Ureter (tissue), 1 donor: ENCODE data around the gene LGALS1. TPM values are rescaled to one million over a fixed set of nuclear protein-coding genes. Genes with fewer than 3 reads are reported as not detected.
"Not testable (repeated sequence)": the region's sequence is repeated elsewhere in the genome, so short reads cannot be mapped to it uniquely, and the experiment has no call there.

ENCODE experiments used
- DNase-seq: peaks from one replicate; pipeline ENCODE4 v3.0.0-alpha.2; 2020; ENCODE audit warnings: low spot score
- total RNA-seq: library from RNA; stranded (reverse); gene quantifications from one replicate; pipeline ENCODE4 v1.2.4, GENCODE V29; 2023
- donor health status: DM: yes; HTN: yes; CAD: no.

The LGALS1 gene
- total RNA-seq, 1 donor from 2014 or later = 396 TPM

DNA sequence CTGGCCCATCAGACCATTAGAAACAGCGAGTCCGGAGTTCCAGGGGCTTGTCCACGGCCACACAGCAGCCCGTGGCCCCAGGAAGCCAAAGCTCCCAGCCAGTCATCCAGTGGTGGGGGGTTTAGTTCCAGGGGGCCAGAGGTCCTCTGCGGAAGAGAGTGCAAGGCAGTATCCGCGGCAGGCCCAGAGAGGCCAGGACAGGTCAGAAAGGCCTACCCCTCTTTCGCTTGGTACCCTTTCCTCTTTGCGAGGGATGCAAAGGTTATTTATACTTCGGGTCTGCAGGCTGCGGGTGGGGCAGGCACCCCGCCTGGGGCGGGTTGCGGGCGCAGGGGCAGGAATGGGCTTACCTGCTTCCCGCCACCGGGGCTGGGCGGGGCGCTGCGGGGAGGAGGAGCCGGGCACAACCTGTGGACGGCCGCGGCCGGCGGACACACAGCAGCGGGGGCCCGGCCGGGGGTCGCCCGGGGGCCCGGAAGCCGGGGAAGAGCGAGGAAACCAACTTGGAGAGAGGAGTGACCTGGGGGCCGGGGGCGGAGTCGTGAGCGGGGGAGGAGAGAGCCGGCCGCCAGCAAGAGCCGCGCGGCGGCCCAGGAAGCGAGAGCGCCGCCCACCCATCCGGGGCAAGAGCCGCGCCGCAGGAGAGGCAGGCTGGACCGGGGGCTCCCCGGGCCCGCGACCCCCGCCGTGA lies 36.2 kb upstream of the LGALS1 start, which contains the start of gene SH3BP1:
Gene SH3BP1 (plus strand): TSS at position 600 of the 691 bp plus-strand sequence. CDS start 119 bp downstream, outside the sequence.
- peak; percentile 72 for DNase-seq

DNA sequence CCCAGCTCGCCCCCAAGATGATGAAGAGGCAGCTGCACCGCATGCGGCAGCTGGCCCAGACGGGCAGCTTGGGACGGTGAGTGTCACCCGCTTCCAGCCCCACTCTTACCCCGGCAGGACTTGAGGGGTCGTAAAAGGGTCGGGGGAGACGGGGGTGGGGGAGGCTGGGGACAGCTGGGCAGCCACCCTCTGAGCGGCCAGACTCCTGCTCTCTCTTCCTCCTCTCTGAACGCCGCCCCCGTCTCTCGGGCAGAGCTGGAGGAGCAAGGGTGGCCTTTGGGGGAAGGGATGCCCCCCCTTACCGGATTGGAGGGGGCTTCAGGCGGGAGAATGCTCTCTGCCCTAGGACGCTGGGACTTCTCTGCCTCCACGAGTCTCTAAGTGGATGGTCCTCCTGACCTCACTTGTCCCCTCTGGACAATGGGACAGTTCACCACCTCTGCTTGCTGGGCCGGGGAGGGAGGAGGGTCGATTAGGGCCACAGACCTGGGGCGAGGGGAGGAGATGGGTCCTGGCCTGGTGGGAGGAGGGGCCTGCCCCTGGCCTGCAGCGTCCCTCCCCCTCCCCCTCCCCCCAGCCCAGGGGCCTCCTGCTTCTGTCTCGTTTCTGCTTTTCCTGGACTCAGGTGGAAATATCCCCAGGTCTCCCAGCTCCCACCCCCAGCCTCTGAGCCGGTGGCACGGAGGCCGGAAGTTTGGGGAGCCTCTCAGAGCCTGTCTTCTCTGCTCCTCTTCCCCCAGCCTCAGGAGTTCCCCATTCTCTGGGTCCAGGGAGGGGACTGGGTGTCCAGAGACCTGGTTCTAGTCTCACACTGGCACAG lies 35.5 kb upstream of the LGALS1 start:
- DNase-seq = no peak

DNA sequence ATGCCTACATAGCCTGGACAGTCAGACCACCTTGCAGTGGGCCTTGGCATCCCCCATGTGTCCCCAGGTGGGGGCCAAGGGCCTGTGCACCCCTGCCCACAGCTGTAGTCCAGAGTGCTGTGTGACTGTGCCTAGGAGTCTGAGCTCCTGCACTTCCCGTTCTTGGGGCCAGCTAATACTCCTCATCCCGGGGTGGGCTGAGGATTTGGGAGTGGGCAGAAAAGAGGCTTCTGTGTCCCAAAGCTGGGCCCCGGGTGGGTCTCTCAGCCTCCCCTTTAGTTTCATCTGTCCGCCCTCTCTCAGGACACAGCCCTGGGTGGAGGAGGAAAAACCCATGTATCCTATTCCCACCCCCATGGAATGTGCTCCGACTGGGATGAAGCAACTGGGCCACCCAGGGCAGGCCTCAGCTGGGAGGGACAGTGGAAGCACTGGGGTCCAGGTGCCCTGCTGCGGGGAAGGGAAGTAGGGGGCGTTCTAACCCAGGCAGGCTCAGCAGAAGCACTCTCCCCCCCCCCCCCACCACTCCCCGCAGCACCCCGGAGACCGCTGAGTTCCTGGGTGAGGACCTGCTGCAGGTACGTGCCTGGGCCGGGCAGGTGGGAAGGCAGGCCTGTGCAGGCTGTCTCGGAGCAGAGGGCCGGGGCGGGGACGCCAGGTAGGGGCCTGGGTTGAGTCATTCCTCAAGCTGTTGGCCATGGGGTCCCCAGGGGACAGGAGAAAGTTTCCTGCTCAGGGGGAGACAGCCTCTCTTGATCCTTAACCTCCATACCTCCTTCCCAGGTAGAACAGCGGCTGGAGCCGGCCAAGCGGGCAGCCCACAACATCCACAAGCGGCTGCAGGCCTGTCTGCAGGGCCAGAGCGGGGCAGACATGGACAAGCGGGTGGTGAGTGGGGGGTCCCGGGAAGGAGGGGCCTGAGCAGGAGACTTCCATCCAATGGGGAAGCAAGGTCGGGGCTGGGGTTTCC lies 34.6 kb upstream of the LGALS1 start:
- peak; percentile 85 for DNase-seq

DNA sequence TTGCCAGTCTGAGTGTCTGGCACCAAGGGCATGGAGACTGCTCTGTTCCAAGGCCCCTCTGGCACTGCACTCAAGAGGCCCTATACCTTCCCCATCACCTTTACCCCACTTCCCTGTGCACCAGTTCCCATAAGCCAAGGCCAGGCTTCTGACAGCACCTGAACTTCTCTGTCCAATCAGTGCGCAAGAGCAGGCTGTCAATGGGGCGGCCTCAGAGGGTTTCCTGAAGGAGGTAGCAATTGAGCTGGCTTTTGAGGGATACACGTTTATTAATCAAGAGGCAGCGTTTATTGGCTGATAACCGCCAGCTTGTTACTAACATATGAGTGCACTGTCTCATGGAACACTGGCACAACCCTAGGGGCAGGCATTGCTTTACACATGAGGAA lies 33.9 kb upstream of the LGALS1 start:
- peak; percentile 80 for DNase-seq

DNA sequence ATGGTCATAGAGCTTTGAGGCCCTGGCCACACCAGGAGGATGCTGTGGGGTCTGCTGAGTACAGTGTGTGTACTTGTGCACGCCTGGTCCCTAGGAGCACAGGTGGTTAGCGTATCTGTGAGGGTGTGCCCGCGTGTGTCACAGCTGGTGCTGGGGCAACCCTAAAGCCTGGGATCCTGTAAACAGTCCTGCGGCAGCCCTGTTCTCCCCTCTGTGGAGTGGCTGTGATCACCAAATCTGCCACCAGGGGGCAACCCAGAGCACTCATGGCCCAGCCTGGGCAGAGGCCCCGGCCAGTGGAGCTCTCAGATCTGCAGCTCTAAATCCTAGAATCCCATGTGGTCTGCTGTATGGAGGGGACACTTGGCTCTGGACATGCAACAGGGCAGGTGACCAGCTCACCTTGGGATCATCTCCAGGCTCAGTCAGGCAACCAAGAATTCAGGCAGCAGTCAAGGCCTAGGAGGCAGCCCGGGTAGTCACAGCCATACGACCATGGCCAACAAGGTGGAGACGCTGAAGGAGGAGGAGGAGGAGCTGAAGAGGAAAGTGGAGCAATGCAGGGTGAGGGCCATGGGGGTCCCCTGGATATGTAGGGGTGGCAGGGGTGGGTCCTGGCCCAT lies 32.1 kb upstream of the LGALS1 start:
- DNase-seq = peak; percentile 89

DNA sequence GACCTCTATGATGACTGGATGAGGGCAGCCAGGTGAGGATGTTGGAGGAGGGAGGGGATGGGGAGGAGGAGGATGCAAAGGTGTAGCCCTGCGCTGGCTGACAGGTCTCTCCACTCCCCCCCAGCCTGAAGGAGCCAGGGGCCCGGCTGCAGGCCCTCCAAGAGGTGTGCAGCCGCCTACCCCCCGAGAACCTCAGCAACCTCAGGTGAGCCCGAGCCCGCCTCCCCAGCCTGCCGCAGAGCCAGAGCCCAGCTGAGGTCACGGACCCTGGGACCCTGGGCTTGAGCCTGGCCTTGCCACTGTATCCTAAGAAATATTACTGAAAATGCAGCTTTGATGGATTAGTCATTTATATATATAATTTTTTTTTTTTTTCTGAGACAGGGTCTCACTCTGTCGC lies 28.1 kb upstream of the LGALS1 start:
- no peak for DNase-seq

DNA sequence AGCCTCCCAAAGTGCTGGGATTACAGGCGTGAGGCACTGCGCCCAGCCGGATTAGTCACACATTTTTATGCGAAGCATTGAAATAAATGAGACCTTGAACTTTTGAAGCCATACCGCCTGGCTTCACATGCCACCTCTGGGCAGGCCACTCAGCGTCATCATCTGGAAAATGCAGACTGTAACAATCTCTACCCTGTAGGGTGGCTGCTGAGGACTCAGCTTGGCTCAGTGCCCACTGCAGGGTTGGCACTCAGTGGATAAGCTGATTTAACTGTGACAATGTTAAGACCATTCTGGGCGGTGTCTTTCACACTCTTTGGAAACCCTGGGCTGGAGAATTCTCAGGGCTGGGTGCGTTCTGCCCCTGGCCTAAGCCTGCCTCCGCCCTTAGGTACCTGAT lies 27.5 kb upstream of the LGALS1 start:
- no peak for DNase-seq

DNA sequence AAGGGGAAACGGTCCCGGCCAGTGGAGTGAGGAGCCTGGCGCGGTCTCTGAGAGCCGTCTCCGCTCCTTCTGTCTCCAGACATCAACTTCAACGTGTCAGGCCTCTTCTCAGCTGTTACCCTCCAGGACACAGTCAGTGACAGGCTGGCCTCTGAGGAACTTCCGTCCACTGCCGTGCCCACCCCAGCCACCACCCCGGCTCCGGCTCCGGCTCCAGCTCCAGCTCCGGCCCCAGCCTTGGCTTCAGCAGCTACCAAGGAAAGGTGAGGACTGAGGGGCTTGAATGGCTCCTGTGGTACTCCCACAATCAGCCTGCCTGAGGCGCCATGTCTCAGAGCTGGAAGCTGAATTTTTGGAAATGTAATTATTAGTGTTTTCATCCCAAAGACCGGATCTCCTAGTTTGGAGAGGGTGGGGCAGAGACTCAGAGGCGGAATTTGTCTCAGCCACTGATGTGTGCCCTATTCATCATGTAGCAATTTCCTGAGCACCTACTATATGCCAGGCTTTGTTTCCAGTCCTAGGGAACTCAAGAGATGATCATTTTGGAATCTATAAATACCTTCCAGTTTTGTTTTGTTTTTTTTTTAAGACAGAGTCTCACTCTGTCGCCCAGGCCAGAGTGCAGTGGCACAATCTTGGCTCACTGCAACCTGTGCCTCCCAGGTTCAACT lies 24.8 kb upstream of the LGALS1 start:
- no peak for DNase-seq

DNA sequence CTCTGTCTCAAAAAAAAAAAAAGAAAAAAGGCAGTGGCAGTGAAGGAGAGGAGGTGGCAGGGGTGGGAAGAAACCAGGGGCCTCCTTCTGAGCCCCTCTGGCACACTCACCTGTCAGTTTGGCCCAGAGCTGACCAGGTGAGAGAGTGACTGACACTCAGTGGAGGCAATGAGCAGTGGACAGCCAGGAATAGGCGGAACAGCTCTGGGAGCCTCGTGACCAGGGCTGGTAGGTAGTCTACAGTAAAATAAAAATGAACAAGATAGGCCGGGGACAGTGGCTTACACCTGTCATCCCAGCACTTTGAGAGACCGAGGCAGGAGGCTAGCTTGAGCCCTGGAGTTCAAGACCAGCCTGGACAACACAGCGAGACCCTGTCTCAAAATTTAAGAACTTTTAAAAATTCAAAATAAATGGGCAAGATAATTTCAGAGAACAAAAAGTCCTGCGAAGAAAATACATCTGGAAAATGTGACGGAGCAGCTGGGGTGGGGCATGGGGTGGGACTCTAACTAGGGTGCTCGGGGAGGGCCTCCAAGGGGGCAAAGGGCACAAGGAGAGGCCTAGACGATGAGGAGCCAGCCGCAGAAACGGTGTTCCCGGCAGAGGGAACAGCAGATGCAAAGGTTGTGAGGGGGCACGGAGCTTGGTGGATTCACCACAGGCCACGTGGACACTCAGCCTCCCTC lies 20.7 kb upstream of the LGALS1 start:
- no peak for DNase-seq

DNA sequence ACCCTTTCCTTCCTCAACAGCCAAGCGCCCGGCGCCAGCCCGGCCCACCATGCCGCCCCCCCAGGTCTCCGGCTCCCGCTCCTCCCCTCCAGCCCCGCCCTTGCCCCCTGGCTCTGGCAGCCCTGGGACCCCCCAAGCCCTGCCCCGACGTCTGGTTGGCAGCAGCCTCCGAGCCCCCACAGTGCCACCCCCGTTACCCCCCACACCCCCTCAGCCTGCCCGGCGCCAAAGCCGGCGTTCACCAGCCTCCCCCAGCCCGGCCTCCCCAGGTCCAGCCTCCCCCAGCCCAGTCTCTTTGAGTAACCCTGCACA lies 20.2 kb upstream of the LGALS1 start:
- no peak for DNase-seq

DNA sequence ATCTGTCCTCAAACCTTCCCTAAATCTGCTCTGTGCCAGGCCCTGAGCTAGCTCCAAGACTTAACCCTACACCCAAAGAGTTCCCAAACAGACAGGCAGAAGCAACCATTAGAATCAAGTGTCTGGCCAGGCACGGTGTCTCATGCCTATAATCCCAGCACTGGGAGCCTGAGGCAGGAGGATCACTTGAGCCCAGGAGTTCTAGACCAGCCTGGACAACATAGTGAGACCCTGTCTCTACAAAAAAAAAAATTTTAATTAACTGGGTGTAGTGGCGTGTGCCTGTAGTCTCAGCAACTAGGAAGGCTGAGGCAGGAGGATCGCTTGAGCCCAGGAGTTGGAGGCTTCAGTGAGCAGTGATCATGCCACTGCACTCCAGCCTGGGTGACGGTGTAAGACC lies 18.9 kb upstream of the LGALS1 start:
- not testable (repeated sequence) for DNase-seq

DNA sequence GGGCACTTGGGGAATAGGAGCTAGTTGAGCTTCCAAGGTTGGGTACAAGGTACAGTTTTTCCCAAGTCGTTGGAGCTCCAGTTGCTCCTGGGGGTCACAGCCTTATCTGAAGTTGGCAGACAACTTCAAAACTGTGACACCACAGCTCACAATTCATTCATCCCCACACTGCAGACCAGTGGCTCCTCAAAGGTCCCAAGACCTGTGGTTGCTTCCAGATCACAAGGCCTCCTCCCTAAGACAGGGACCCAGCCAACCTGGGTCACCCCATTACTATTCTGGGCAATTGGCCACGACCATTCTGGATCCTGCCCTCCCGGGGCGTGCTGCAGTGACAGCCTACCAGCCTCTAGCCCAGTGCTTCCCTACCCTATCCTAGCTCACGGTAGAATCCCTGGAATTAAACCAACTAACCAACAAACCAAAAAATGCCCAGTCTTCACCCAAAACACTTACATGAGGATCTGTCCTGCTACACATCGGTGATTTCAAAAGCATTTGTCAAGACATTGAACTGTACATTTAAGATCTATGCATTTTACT lies 17.8 kb upstream of the LGALS1 start:
- DNase-seq = no peak

DNA sequence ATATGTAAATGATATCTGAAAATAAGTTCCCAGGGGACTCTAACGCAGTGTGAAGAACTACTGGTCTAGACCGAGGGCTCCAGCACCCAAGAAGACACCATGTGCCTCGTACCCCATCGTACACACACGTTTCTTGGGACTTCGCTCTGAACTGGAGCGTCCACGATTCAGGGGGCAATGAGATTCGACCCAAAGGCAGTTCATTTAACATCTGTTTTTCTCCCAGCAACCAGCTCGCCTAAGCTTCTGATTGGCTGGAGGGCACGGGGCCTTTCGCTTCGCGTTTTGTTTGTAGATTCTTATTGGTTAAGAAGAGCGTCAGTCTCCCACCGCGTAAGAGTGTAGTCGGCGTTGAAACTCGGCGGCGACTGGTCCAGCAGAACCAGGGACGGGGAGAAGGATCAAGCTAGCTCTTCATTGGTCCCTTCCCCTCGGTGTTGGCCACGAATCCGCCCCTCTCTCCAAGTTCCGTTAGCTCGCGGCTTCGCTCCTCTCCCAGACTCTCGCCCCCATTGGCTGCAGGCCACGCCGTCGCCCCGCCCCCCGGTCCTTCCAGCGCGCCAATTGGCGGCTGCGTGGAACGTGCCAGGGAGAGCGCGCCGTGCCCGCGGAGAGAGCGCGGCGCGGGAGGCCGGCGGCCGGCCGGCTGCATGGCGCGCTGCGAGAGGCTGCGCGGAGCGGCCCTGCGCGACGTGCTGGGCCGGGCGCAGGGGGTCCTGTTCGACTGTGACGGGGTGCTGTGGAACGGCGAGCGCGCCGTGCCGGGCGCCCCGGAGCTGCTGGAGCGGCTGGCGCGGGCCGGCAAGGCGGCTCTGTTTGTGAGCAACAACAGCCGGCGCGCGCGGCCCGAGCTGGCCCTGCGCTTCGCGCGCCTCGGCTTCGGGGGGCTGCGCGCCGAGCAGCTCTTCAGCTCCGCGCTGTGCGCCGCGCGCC lies 17.0 kb upstream of the LGALS1 start, which contains the start of gene PDXP:
Gene PDXP (plus strand): TSS at position 591 of the 933 bp plus-strand sequence. CDS start 60 bp downstream, at position 651.
- peak; percentile 99 for DNase-seq

DNA sequence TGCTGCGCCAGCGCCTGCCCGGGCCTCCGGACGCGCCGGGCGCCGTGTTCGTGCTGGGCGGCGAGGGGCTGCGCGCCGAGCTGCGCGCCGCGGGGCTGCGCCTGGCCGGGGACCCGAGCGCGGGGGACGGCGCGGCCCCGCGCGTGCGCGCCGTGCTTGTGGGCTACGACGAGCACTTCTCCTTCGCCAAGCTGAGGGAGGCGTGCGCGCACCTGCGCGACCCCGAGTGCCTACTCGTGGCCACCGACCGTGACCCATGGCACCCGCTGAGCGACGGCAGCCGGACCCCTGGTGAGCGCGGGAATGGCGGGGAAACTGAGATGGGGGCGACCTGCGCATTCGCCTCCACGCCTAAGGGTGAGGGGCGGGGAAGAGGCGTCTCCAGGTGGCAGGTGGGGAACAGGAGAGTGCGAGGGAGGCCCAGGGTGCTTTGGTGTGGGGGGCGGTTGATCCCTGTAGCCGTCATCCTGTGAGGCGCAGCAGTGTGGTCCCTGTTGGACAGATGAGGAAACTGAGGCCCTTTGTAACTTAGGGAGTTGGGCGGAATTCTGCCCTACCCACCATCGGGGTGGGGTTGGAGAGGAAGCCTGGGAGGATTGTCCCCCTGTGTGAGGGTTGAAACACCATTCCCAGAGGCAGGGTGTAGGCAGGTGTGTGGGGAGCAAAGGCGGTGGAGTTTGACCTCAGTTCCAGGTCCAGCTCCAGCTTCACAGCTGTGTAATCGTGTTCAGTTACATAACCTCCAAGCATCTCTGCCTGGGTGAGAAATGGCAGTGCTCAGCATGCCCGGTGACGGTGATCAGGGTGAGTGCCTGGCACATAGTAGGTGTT lies 16.2 kb upstream of the LGALS1 start:
- DNase-seq = no peak

DNA sequence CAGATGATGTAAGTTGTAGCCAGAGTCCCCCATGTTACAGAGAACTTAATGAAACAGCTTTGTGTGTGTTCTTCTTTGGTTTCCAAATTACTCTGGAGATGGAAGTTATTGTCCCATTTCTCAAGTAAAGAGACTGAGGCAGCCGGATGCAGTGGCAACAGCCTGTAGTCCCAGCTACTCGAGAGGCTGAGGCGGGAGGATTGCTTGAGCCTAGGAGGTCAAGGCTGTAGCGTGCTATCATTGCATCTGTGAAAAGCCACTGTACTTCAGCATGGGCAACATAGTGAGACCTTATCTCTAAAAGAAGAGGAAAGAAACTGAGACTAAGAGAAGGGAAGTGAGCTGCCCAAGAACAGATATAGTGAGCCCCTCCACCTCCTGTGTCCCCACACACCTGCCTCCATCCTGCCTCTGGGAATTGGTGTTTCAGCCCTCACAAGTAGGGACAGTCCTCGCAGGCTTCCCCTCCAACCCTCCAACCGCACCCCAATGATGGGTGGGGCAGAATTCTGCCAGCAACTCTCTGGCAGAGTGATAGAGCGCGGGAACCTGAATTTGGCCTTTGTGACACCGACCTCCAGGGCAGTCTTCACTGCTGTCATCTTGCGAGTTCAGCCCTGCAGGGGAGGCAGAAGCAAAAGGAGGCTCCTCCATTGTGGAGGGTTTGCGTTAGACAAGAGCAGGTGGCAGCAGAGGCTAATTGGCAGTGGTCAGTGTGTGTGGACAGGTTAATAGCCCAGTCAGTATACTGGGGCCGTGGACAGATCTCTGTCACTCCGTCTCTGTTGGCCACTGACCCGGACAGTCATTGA lies 15.3 kb upstream of the LGALS1 start:
- DNase-seq = no peak

DNA sequence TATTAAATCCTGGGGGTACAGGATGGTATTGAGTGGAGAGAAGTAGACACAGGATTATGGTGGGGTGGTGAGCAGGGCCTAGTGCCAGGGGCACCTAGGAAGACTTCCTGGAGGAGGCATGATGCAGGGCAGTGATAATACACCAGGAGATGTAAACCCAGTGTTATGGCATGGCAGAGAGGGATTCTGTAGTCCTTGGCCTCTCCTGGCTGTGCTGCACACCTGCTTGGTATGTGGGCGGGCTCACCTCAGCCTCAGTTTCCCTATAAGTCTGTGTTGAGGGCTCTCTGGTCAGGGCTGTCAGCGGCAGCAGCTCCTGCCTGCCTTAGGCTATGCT lies 14.8 kb upstream of the LGALS1 start:
- DNase-seq = no peak
